ENCODE results near the gene LRMDA. TPM values are rescaled to one million over a fixed set of nuclear protein-coding genes. Genes with fewer than 3 reads are reported as not detected.

Gene LRMDA
- total and polyA plus RNA-seq, 10 of the 15 experiments (the other 5 are each of a cell fraction or from before 2014, with no cell fraction given): 0.07 to 0.54 (median 0.29) TPM; not detected in 4

GRCh38 chr10:76403912-76404311, 972.5 kb downstream of the LRMDA start:
- Histone ChIP-seq H3K4me1 (ENCODE audit: control insufficient read depth, insufficient read depth, low read length) (no peaks in the 10 kb centered on the region), H3K9ac (ENCODE audit: control insufficient read depth, insufficient read depth, low read length) (no peak overlapping the region), H2AFZ (ENCODE audit: control insufficient read depth, low read depth, low read length) (no peak overlapping the region), H3K27ac (ENCODE audit: control insufficient read depth, insufficient read depth) (no peak overlapping the region), H3K36me3 (ENCODE audit: control insufficient read depth in 2 of 2, insufficient read depth in 2 of 2, low read length in 1 of 2) (no peaks in the 10 kb centered on the region), H3K79me2 (ENCODE audit: control insufficient read depth, insufficient read depth, low read length) (no peaks in the 10 kb centered on the region), H4K20me1 (ENCODE audit: control insufficient read depth, insufficient read depth) (no peaks in the 10 kb centered on the region), H3K4me3 (no peak overlapping the region), H3K9me3 (replicated peaks; ENCODE audit: control insufficient read depth, insufficient read depth, low read length) (no peaks in the 10 kb centered on the region), H3K27me3 (replicated peaks in 1 of 2; ENCODE audit: control insufficient read depth in 2 of 2, insufficient read depth in 2 of 2, low read length in 1 of 2) (no peaks in the 10 kb centered on the region), H3K4me2 (ENCODE audit: control insufficient read depth, insufficient read depth) (no peak overlapping the region)
- WGBS (ENCODE audit: insufficient coverage, insufficient replicate concordance, low lambda C conversion rate, missing lambda C conversion rate): 29% methylated on average over 4 of the region's 4 CpGs
- BruUV-seq (replicated peaks): no TSS peak
- in situ Hi-C loops (cut with MboI) (no loop called here), intact Hi-C loops (cut with micrococcal nuclease; ENCODE audit: unreplicated experiment) (no loop called here)
- POLR2A ChIA-PET: no interaction called here
- no peak for TF ChIP-seq LARP7 (IDR thresholded peaks at IDR 0.05)
- no peak for TF ChIP-seq SREBF2 (IDR thresholded peaks at IDR 0.05; ENCODE audit: low read length)
- no peak for TF ChIP-seq HDAC6 (IDR thresholded peaks at IDR 0.05; ENCODE audit: unreplicated experiment)
- no peak for TF ChIP-seq NFYB (IDR thresholded peaks at IDR 0.05; ENCODE audit: insufficient read depth, low read depth, low read length)
- no peak for TF ChIP-seq EED (IDR thresholded peaks at IDR 0.05; ENCODE audit: low read depth)
- no peak for TF ChIP-seq DPF2 (IDR thresholded peaks at IDR 0.05)
- TF ChIP-seq NR2C2 (IDR thresholded peaks at IDR 0.05; ENCODE audit: borderline replicate concordance, control insufficient read depth, insufficient read length, low read depth): no peak
- TF ChIP-seq CUX1 (IDR thresholded peaks at IDR 0.05; ENCODE audit: insufficient replicate concordance, low read depth, low read length): no peak
- no peak for TF ChIP-seq POLR2AphosphoS5 (IDR thresholded peaks at IDR 0.05; ENCODE audit: low read length)
- RAD21 ChIA-PET (ENCODE audit: unreplicated experiment): no interaction called here
- DNase-seq (ENCODE audit: low read depth, low spot score) (no peak), FAIRE-seq (no peak), ATAC-seq (no peak)
- CTCF ChIA-PET: no interaction called here
- SMC1A ChIA-PET (ENCODE audit: uncharacterized antibody, unreplicated experiment): no interaction called here

All from GM12878 (cell line).